IMR-90 (cell line): ENCODE measurements around the gene IGSF9B. TPM values are rescaled to one million over a fixed set of nuclear protein-coding genes. Genes with fewer than 3 reads are reported as not detected.

ENCODE experiments used
- ATAC-seq: fragments of 200-7000 bp; cut with Tn5 transposase; 2 replicates; pipeline ENCODE4 v1.9.1; 2020; ENCODE audit warnings: low read depth, mild to moderate bottlenecking, moderate library complexity
- BruUV-seq: library from RNA; stranded (reverse); fragments of 400-500 nt; replicated peaks from 2 replicates; lab custom pipeline; 2021; lab: Mats Ljungman, UMichigan
- CTCF ChIA-PET: fragments of 300-600 bp; formaldehyde crosslinking; extraction: SDS; loops from one replicate; lab custom pipeline; 2021; ENCODE audit warnings: antibody characterized with exemption; lab: Yijun Ruan, JAX
- POLR2A ChIA-PET: fragments of 300-600 bp; sonication (Branson Sonifier 250); formaldehyde crosslinking; loops from one replicate; lab custom pipeline; 2022; ENCODE audit warnings: antibody characterized with exemption; ENCODE audit not compliant: unreplicated experiment; lab: Charles Lee
- DNase-seq: peaks from one replicate; pipeline ENCODE4 v3.0.0; 2013
- H2AFZ ChIP-seq: replicated peaks from 2 replicates; pipeline ENCODE3; 2013; ENCODE audit warnings: low read length, mild to moderate bottlenecking; ENCODE audit not compliant: poor library complexity
- H2AK5ac ChIP-seq: 2 replicates; pipeline ENCODE4 v1.6.1; 2013; ENCODE audit warnings: low read depth, low read length, inconsistent platforms
- H2AK9ac ChIP-seq: replicated peaks from 2 replicates; pipeline ENCODE3; 2013; ENCODE audit warnings: mild to moderate bottlenecking, low read depth, low read length, moderate library complexity; ENCODE audit not compliant: poor library complexity
- H2BK120ac ChIP-seq: 2 replicates; pipeline ENCODE4 v1.6.1; 2013; ENCODE audit warnings: low read depth, low read length, inconsistent platforms
- H2BK15ac ChIP-seq: 3 replicates; pipeline ENCODE4 v1.6.1; 2013; ENCODE audit warnings: low read depth, low read length, inconsistent platforms
- H2BK20ac ChIP-seq: 2 replicates; pipeline ENCODE4 v1.6.1; 2013; ENCODE audit warnings: low read depth, mild to moderate bottlenecking, inconsistent platforms, low read length, moderate library complexity
- H2BK5ac ChIP-seq: 2 replicates; pipeline ENCODE4 v1.6.1; 2013; ENCODE audit warnings: mild to moderate bottlenecking, low read depth, low read length, inconsistent platforms; ENCODE audit not compliant: poor library complexity, severe bottlenecking
- H3K14ac ChIP-seq: replicated peaks from 2 replicates; pipeline ENCODE4 v1.6.1; 2013; ENCODE audit warnings: low read depth, low read length, inconsistent platforms
- H3K18ac ChIP-seq: 2 replicates; pipeline ENCODE4 v1.6.1; 2013; ENCODE audit warnings: low read depth, low read length, control low read depth
- H3K23ac ChIP-seq: 2 replicates; pipeline ENCODE4 v1.6.1; 2013; ENCODE audit warnings: low read depth, low read length, inconsistent platforms
- H3K27ac ChIP-seq: 2 replicates; pipeline ENCODE4 v1.5.1; 2013; ENCODE audit warnings: mild to moderate bottlenecking, control low read depth, low read length; ENCODE audit not compliant: insufficient read depth
- H3K27me3 ChIP-seq: 2 replicates; pipeline ENCODE4 v1.6.1; 2013; ENCODE audit warnings: low read length; ENCODE audit not compliant: control insufficient read depth, insufficient read depth
- H3K36me3 ChIP-seq: 2 replicates; pipeline ENCODE4 v1.6.1; 2013; ENCODE audit warnings: low read length, mixed read lengths; ENCODE audit not compliant: control insufficient read depth, insufficient read depth
- H3K4ac ChIP-seq: 2 replicates; pipeline ENCODE4 v1.6.1; 2013; ENCODE audit warnings: low read depth, low read length, inconsistent platforms
- H3K4me1 ChIP-seq: 2 replicates; pipeline ENCODE4 v1.6.1; 2013; ENCODE audit warnings: low read length, mixed read lengths; ENCODE audit not compliant: control insufficient read depth, insufficient read depth
- H3K4me2 ChIP-seq: 2 replicates; pipeline ENCODE4 v1.6.1; 2013; ENCODE audit warnings: low read depth, mild to moderate bottlenecking, control low read depth, low read length, moderate library complexity
- H3K4me3 ChIP-seq: 2 replicates; pipeline ENCODE4 v1.5.1; 2013; ENCODE audit warnings: low read depth, mild to moderate bottlenecking, control low read depth, low read length, moderate library complexity; ENCODE audit not compliant: insufficient read depth
- H3K56ac ChIP-seq: 2 replicates; pipeline ENCODE4 v1.6.1; 2013; ENCODE audit warnings: low read length, inconsistent platforms; ENCODE audit not compliant: insufficient read depth; ENCODE audit errors: extremely low read depth
- H3K79me1 ChIP-seq, 2 experiments: 2 replicates each; pipeline ENCODE4 v1.6.1; 2013; ENCODE audit warnings: low read length in 2 of 2, inconsistent platforms in 1 of 2, low read depth in 1 of 2
- H3K9ac ChIP-seq: 2 replicates; pipeline ENCODE4 v1.6.1; 2013; ENCODE audit warnings: low read depth, low read length, control low read depth
- H3K9me1 ChIP-seq: 2 replicates; pipeline ENCODE4 v1.6.1; 2013; ENCODE audit warnings: low read length, inconsistent platforms; ENCODE audit not compliant: insufficient read depth
- H3K9me3 ChIP-seq: 2 replicates; pipeline ENCODE4 v1.6.1; 2013; ENCODE audit warnings: low read length; ENCODE audit not compliant: control insufficient read depth, insufficient read depth
- H4K20me1 ChIP-seq: 2 replicates; pipeline ENCODE4 v1.6.1; 2013; ENCODE audit warnings: low read length, inconsistent platforms; ENCODE audit not compliant: insufficient read depth
- H4K5ac ChIP-seq: 2 replicates; pipeline ENCODE4 v1.6.1; 2013; ENCODE audit warnings: mild to moderate bottlenecking, low read depth, low read length, control low read depth
- H4K8ac ChIP-seq, 2 experiments: 2 replicates each; pipeline ENCODE4 v1.6.1; 2013; ENCODE audit warnings: low read depth in 2 of 2, low read length in 2 of 2, control low read depth in 1 of 2, inconsistent platforms in 1 of 2
- H4K91ac ChIP-seq: 2 replicates; pipeline ENCODE4 v1.6.1; 2013; ENCODE audit warnings: low read depth, low read length, inconsistent platforms; ENCODE audit not compliant: insufficient read depth
- BHLHE40 ChIP-seq: fragments of 150-350 bp; IDR thresholded peaks from 2 replicates; pipeline ENCODE4 v1.6.1; 2016; ENCODE audit warnings: mild to moderate bottlenecking, low read depth, low read length
- CEBPB ChIP-seq: IDR thresholded peaks from 2 replicates; pipeline ENCODE4 v1.6.1; 2012; ENCODE audit warnings: low read depth, low read length, improper control_type of control experiment
- CHD1 ChIP-seq: IDR thresholded peaks from 2 replicates; pipeline ENCODE4 v1.6.1; 2012; ENCODE audit warnings: low read depth, low read length, improper control_type of control experiment
- CTCF ChIP-seq: conservative IDR thresholded peaks from 2 replicates; pipeline ENCODE4 v1.5.1; 2012; ENCODE audit warnings: mild to moderate bottlenecking, low read depth, low read length, improper control_type of control experiment
- ELK1 ChIP-seq: fragments of 150-350 bp; IDR thresholded peaks from 2 replicates; pipeline ENCODE4 v1.6.1; 2016; ENCODE audit warnings: low read depth, mild to moderate bottlenecking, low read length, moderate library complexity, borderline replicate concordance
- FOS ChIP-seq: fragments of 150-350 bp; IDR thresholded peaks from 2 replicates; pipeline ENCODE4 v1.6.1; 2016; ENCODE audit warnings: low read depth, low read length
- MAFK ChIP-seq: IDR thresholded peaks from 2 replicates; pipeline ENCODE4 v1.6.1; 2012; ENCODE audit warnings: low read depth, low read length, improper control_type of control experiment
- MAZ ChIP-seq: IDR thresholded peaks from 2 replicates; pipeline ENCODE4 v1.6.1; 2012; ENCODE audit warnings: low read depth, mild to moderate bottlenecking, low read length, improper control_type of control experiment, moderate library complexity, borderline replicate concordance
- MXI1 ChIP-seq: IDR thresholded peaks from 2 replicates; pipeline ENCODE4 v1.6.1; 2012; ENCODE audit warnings: low read depth, mild to moderate bottlenecking, low read length, moderate library complexity, borderline replicate concordance
- NFE2L2 ChIP-seq: fragments of 150-350 bp; IDR thresholded peaks from 2 replicates; pipeline ENCODE4 v1.6.1; 2016; ENCODE audit warnings: low read depth, mild to moderate bottlenecking, low read length
- POLR2A ChIP-seq: IDR thresholded peaks from 2 replicates; pipeline ENCODE4 v1.6.1; 2012; ENCODE audit warnings: mild to moderate bottlenecking, low read depth, low read length
- RCOR1 ChIP-seq: IDR thresholded peaks from 2 replicates; pipeline ENCODE4 v1.6.1; 2012; ENCODE audit warnings: mild to moderate bottlenecking, low read length, improper control_type of control experiment; ENCODE audit not compliant: insufficient replicate concordance
- RFX5 ChIP-seq: IDR thresholded peaks from 2 replicates; pipeline ENCODE4 v1.8.0; 2012; ENCODE audit warnings: low read depth, mild to moderate bottlenecking, low read length, moderate library complexity
- SMC3 ChIP-seq: fragments of 150-350 bp; IDR thresholded peaks from 2 replicates; pipeline ENCODE4 v1.6.1; 2016; ENCODE audit warnings: low read depth, mild to moderate bottlenecking, antibody characterized with exemption, low read length, moderate library complexity
- USF2 ChIP-seq: fragments of 150-350 bp; IDR thresholded peaks from 2 replicates; pipeline ENCODE4 v1.6.1; 2017; ENCODE audit warnings: mild to moderate bottlenecking, antibody characterized with exemption, low read length, low read depth
- WGBS, 2 experiments: methylation state at CpG; one replicate each; pipeline versions ENCODE4 v1.1.5 to v1.1.7; 2013; ENCODE audit warnings: missing lambda C conversion rate in 2 of 2; ENCODE audit not compliant: insufficient read length in 1 of 2; ENCODE audit errors: extremely low coverage in 2 of 2; 5-methylcytosine and 5-hydroxymethylcytosine counted together
- dilution Hi-C: fragments of 300-500 bp; cut with HindIII; formaldehyde crosslinking; loops from one replicate; pipeline ENCODE4 v1.14.3; 2018; ENCODE audit warnings: low sequenced_read_pairs; ENCODE audit not compliant: unreplicated experiment
- in situ Hi-C: fragments of 300-500 bp; cut with MboI; formaldehyde crosslinking; loops from 3 replicates; pipeline ENCODE4 v1.14.3; 2019; ENCODE audit warnings: low sequenced_read_pairs, inconsistent platforms, mixed read lengths
- intact Hi-C: fragments of 100-400 bp; cut with micrococcal nuclease; formaldehyde crosslinking; loops from 2 replicates; pipeline ENCODE4 v1.10.0; 2022
- polyA plus RNA-seq, 3 experiments: library from polyadenylated mRNA; depleted of rRNA; stranded (reverse); fragments of >200 nt; gene quantifications; 2 replicates each; pipeline ENCODE4 v1.2.3, GENCODE V29; 2012; ENCODE audit warnings: low replicate concordance in 1 of 3
- total RNA-seq: library from RNA; depleted of rRNA; stranded (reverse); fragments of >200 nt; gene quantifications from 2 replicates; pipeline ENCODE4 v1.2.3, GENCODE V29; 2012

Gene IGSF9B
- total and polyA plus RNA-seq, 2 of the 4 experiments (the other 2 are of a cell fraction) = under 0.01 to 0.10 TPM

GRCh38 chr11:133950421-133950820 is 6.3 kb downstream of the IGSF9B start:
- CTCF ChIA-PET = no interaction called here
- dilution Hi-C loops = no loop called here
- H3K4me1 ChIP-seq = peaks cover 2% of the 10 kb centered on the region; the same call in 1 of the 2 replicates

More at GRCh38 chr11:133950421-133950820, 6.3 kb downstream of the IGSF9B start:
- Histone ChIP-seq H3K4me3 (no peak overlapping the region), H2BK15ac (no peak overlapping the region), H3K4ac (no peak overlapping the region), H3K9ac (no peak overlapping the region), H3K36me3 (no peaks in the 10 kb centered on the region), H3K9me1 (no peaks in the 10 kb centered on the region), H3K79me1 (no peaks in the 10 kb centered on the region), H4K8ac (no peak overlapping the region), H3K14ac (no peak overlapping the region), H3K27ac (no peak overlapping the region), H3K27me3 (peaks cover 46% of the 10 kb centered on the region), H2BK5ac (no peak overlapping the region), H3K23ac (no peak overlapping the region), H3K18ac (no peak overlapping the region), H2AFZ (no peak overlapping the region), H3K4me2 (no peak overlapping the region), H4K20me1 (no peaks in the 10 kb centered on the region), H4K5ac (no peak overlapping the region), H3K56ac (no peak overlapping the region), H2AK5ac (no peak overlapping the region), H2BK20ac (no peak overlapping the region), H2AK9ac (no peak overlapping the region), H4K91ac (no peak overlapping the region), H2BK120ac (no peak overlapping the region), H3K9me3 (no peaks in the 10 kb centered on the region)
- POLR2A ChIA-PET = no interaction called here
- no peak for DNase-seq
- no peak for TF ChIP-seq CTCF
- TF ChIP-seq FOS = no peak
- no peak for TF ChIP-seq MAFK
- TF ChIP-seq POLR2A = no peak
- TF ChIP-seq MXI1 = no peak
- TF ChIP-seq CEBPB = no peak
- TF ChIP-seq RCOR1 = no peak
- TF ChIP-seq USF2 = no peak
- TF ChIP-seq NFE2L2 = no peak
- no peak for TF ChIP-seq RFX5
- TF ChIP-seq BHLHE40 = no peak
- no peak for TF ChIP-seq SMC3
- TF ChIP-seq ELK1 = no peak
- TF ChIP-seq CHD1 = no peak
- TF ChIP-seq MAZ = no peak
- ATAC-seq = no peak
- BruUV-seq = no TSS peak
- intact Hi-C loops (no loop called here), in situ Hi-C loops (no loop called here)
- WGBS, 2 experiments = no CpG with 5 or more reads among the region's 12 CpGs
